ENCODE results near the gene LMOD1. TPM values are rescaled to one million over a fixed set of nuclear protein-coding genes. Genes with fewer than 3 reads are reported as not detected.

Gene LMOD1
- total and polyA plus RNA-seq, 2 donors (not counting 1 experiment from before 2014, with no cell fraction given) = not detected

DNA sequence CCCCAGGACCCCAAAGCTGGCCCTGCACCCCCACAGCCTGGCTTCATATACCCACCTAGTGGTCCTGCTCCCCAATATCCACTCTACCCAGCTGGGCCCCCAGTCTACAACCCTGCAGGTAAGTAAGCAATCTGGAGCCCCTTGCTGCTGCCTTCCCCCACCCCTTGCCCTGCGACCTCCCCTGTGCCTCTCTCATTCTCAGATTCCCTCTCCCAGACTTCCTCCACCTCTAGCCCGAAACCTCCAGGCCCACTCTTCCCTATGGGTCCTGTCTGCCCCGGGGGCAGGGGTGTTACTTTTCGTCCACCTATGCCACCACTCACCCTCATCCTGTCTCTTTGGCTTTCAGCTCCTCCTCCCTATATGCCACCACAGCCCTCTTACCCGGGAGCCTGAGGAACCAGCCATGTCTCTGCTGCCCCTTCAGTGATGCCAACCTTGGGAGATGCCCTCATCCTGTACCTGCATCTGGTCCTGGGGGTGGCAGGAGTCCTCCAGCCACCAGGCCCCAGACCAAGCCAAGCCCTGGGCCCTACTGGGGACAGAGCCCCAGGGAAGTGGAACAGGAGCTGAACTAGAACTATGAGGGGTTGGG lies 54.8 kb downstream of the LMOD1 start:
- H3K4me3 ChIP-seq (ENCODE audit: control extremely low read depth in 1 of 5, extremely low read depth in 1 of 5, insufficient read depth in 1 of 5, low read depth in 2 of 5, low read length in 4 of 5) = no peak overlapping the region
- H3K27me3 Mint-ChIP-seq = peaks cover 49% of the 10 kb centered on the region
- ChIA-PET POLR2A (no interaction called here), CTCF (interaction anchor here (1.3 kb wide), 1 partner anchor 20 kb away, joined by 3 read pairs; no protein-coding TSS in a partner anchor)
- H3K36me3 ChIP-seq (replicated peaks in 1 of 2; ENCODE audit: control extremely low read depth in 1 of 2, control insufficient read depth in 1 of 2, extremely low read depth in 1 of 2, insufficient read depth in 2 of 2, low read length in 1 of 2) = no peaks in the 10 kb centered on the region
- ATAC-seq (ENCODE audit: low read depth) (no peak), DNase-seq (no peak)
- TF ChIP-seq EZH2 (IDR thresholded peaks at IDR 0.05; ENCODE audit: borderline replicate concordance, insufficient read depth, low read depth, low read length, poor library complexity, severe bottlenecking) (no peak), CTCF (IDR thresholded peaks at IDR 0.05) (no peak)
- no peak overlapping the region for H3K27ac ChIP-seq (ENCODE audit: low read length in 2 of 2)
- H3K9me3 ChIP-seq (ENCODE audit: control extremely low read depth in 1 of 3, control insufficient read depth in 2 of 3, insufficient read depth in 1 of 3, low read length in 2 of 3) = peaks cover 0 to 13% (median 0%) of the 10 kb centered on the region in 3 donors
- H3K27me3 ChIP-seq (replicated peaks in 1 of 4; ENCODE audit: control extremely low read depth in 1 of 4, control insufficient read depth in 3 of 4, insufficient read depth in 4 of 4, low read length in 3 of 4) = peaks cover 0 to 64% (median 35%) of the 10 kb centered on the region in 4 experiments
- H3K4me2 ChIP-seq (replicated peaks; ENCODE audit: low read depth, low read length, poor library complexity, severe bottlenecking) = no peak overlapping the region
- H3K9me3 Mint-ChIP-seq (ENCODE audit: insufficient read depth) = no peaks in the 10 kb centered on the region
- H4K20me1 ChIP-seq (ENCODE audit: control insufficient read depth, insufficient read depth, low read length, poor library complexity, severe bottlenecking) = no peaks in the 10 kb centered on the region
- no peak overlapping the region for H2AFZ ChIP-seq (ENCODE audit: insufficient read depth, low read depth, low read length, poor library complexity, severe bottlenecking)
- H3K4me1 ChIP-seq (ENCODE audit: control insufficient read depth in 2 of 2, insufficient read depth in 2 of 2, low read length in 2 of 2) = peaks cover 17 to 20% of the 10 kb centered on the region in 2 donors
- no peaks in the 10 kb centered on the region for H3K79me2 ChIP-seq (ENCODE audit: control insufficient read depth, insufficient read depth, low read length)
- no peak overlapping the region for H3K4me3 Mint-ChIP-seq
- no peak overlapping the region for H3K9ac ChIP-seq (ENCODE audit: low read length)
- intact Hi-C loops (cut with micrococcal nuclease) = no loop called here
- 86% methylated on average over 5 of the region's 5 CpGs for WGBS (ENCODE audit: insufficient coverage)
- no peak overlapping the region for H3K27ac Mint-ChIP-seq
- H3K4me1 Mint-ChIP-seq = peaks cover 8% of the 10 kb centered on the region

GRCh38 chr1:201890806-201891450 lies 55.4 kb downstream of the LMOD1 start:
- Mint-ChIP-seq H3K4me3 (no peak overlapping the region), H3K9me3 (ENCODE audit: insufficient read depth) (no peaks in the 10 kb centered on the region), H3K27ac (no peak overlapping the region), H3K4me1 (peaks cover 4% of the 10 kb centered on the region), H3K27me3 (peaks cover 49% of the 10 kb centered on the region)
- no peaks in the 10 kb centered on the region for H3K79me2 ChIP-seq (ENCODE audit: control insufficient read depth, insufficient read depth, low read length)
- intact Hi-C loops (cut with micrococcal nuclease) = no loop called here
- H3K4me2 ChIP-seq (replicated peaks; ENCODE audit: low read depth, low read length, poor library complexity, severe bottlenecking) = no peak overlapping the region
- ChIA-PET CTCF (interaction anchor here (0.6 kb wide), 1 partner anchor 110 kb away, joined by 4 read pairs; no protein-coding TSS in a partner anchor), POLR2A (no interaction called here)
- H3K27ac ChIP-seq (ENCODE audit: low read length in 2 of 2) = no peak overlapping the region
- DNase-seq = no peak
- TF ChIP-seq CTCF (IDR thresholded peaks at IDR 0.05) (no peak), EZH2 (IDR thresholded peaks at IDR 0.05; ENCODE audit: borderline replicate concordance, insufficient read depth, low read depth, low read length, poor library complexity, severe bottlenecking) (no peak)
- WGBS (ENCODE audit: insufficient coverage) = 89% methylated on average over 3 of the region's 3 CpGs
- ATAC-seq (ENCODE audit: low read depth) = no peak
- H3K36me3 ChIP-seq (replicated peaks in 1 of 2; ENCODE audit: control extremely low read depth in 1 of 2, control insufficient read depth in 1 of 2, extremely low read depth in 1 of 2, insufficient read depth in 2 of 2, low read length in 1 of 2) = no peaks in the 10 kb centered on the region
- no peak overlapping the region for H2AFZ ChIP-seq (ENCODE audit: insufficient read depth, low read depth, low read length, poor library complexity, severe bottlenecking)
- no peaks in the 10 kb centered on the region for H4K20me1 ChIP-seq (ENCODE audit: control insufficient read depth, insufficient read depth, low read length, poor library complexity, severe bottlenecking)
- H3K27me3 ChIP-seq (replicated peaks in 1 of 4; ENCODE audit: control extremely low read depth in 1 of 4, control insufficient read depth in 3 of 4, insufficient read depth in 4 of 4, low read length in 3 of 4) = peaks cover 0 to 68% (median 36%) of the 10 kb centered on the region in 4 experiments
- H3K9ac ChIP-seq (ENCODE audit: low read length) = no peak overlapping the region
- H3K9me3 ChIP-seq (ENCODE audit: control extremely low read depth in 1 of 3, control insufficient read depth in 2 of 3, insufficient read depth in 1 of 3, low read length in 2 of 3) = peaks cover 0 to 13% (median 0%) of the 10 kb centered on the region in 3 donors
- peaks cover 17% of the 10 kb centered on the region in 2 donors for H3K4me1 ChIP-seq (ENCODE audit: control insufficient read depth in 2 of 2, insufficient read depth in 2 of 2, low read length in 2 of 2)
- H3K4me3 ChIP-seq (ENCODE audit: control extremely low read depth in 1 of 5, extremely low read depth in 1 of 5, insufficient read depth in 1 of 5, low read depth in 2 of 5, low read length in 4 of 5) = no peak overlapping the region

All from B cell (primary cell).